GM21528 (cell line): ENCODE data around the gene C5orf22.
A peak's percentile ranks its signal among the peaks of the same experiment; 100 is the strongest.
"Not testable (repeated sequence)": the region's sequence is repeated elsewhere in the genome, so short reads cannot be mapped to it uniquely, and the experiment has no call there.

Experiments used
- ATAC-seq: cut with Tn5 transposase; IDR thresholded peaks from one replicate; pipeline ENCODE4 v1.9.1; 2021; ENCODE audit warnings: mild to moderate bottlenecking, moderate library complexity; ENCODE audit not compliant: unreplicated experiment, low FRiP score

Gene C5orf22

GRCh38 chr5:31531888-31532547 lies at the start of gene C5orf22, which contains the start of gene DROSHA:
Gene C5orf22 (plus strand): TSS chr5:31532301. CDS start chr5:31532393, 92 bp downstream.
Gene DROSHA (minus strand): TSS chr5:31532093. CDS start chr5:31529059, 3,034 bp downstream.
- peak; percentile 94 for ATAC-seq

- no peak for ATAC-seq
These were observed 46.5 kb upstream of the C5orf22 start for GRCh38 chr5:31485376-31486207.

GRCh38 chr5:31486441-31486840 lies 45.7 kb upstream of the C5orf22 start:
- no peak for ATAC-seq

- no peak for ATAC-seq
These were observed 44.6 kb upstream of the C5orf22 start for GRCh38 chr5:31487506-31487905.

- ATAC-seq, result no peak
These were observed 39.2 kb upstream of the C5orf22 start for GRCh38 chr5:31492869-31493268.

- ATAC-seq, result no peak
These were observed 36.8 kb upstream of the C5orf22 start for GRCh38 chr5:31495336-31495735.

GRCh38 chr5:31496301-31496700 lies 35.8 kb upstream of the C5orf22 start:
- no peak for ATAC-seq

- ATAC-seq, result no peak
These were observed 35.2 kb upstream of the C5orf22 start for GRCh38 chr5:31496891-31497290.

- no peak for ATAC-seq
These were observed 31.8 kb upstream of the C5orf22 start for GRCh38 chr5:31500256-31500655.

- ATAC-seq, result no peak
These were observed 29.6 kb upstream of the C5orf22 start for GRCh38 chr5:31502506-31502905.

- ATAC-seq, result no peak
These were observed 27.6 kb upstream of the C5orf22 start for GRCh38 chr5:31504529-31504928.

- ATAC-seq, result no peak
These were observed 20.8 kb upstream of the C5orf22 start for GRCh38 chr5:31511305-31511704.

GRCh38 chr5:31516802-31517201 lies 15.3 kb upstream of the C5orf22 start:
- no peak for ATAC-seq

GRCh38 chr5:31523041-31523440 lies 9.1 kb upstream of the C5orf22 start:
- no peak for ATAC-seq

- no peak for ATAC-seq
These were observed 1.4 kb upstream of the C5orf22 start for GRCh38 chr5:31530541-31531265.

- peak; percentile 45 for ATAC-seq
These were observed 586 bp upstream of the C5orf22 start for GRCh38 chr5:31531543-31531887.

- ATAC-seq, result no peak
These were observed 2.5 kb downstream of the C5orf22 start for GRCh38 chr5:31534527-31535046.

- no peak for ATAC-seq
These were observed 4.8 kb downstream of the C5orf22 start for GRCh38 chr5:31536873-31537272.

- no peak for ATAC-seq
These were observed 5.2 kb downstream of the C5orf22 start for GRCh38 chr5:31537349-31537748.

GRCh38 chr5:31537851-31538250 lies 5.8 kb downstream of the C5orf22 start:
- ATAC-seq, result no peak

GRCh38 chr5:31549114-31549513 lies 17.0 kb downstream of the C5orf22 start:
- not testable (repeated sequence) for ATAC-seq
